WTC11 (cell line): ENCODE measurements around the gene OR52J3.

Experiments
- E2F1 ChIP-seq: sonication (generic); formaldehyde crosslinking; IDR thresholded peaks from 2 replicates; pipeline ENCODE4 v1.8.0; 2022; ENCODE audit warnings: mild to moderate bottlenecking, missing genetic modification reagents
- ETV6 ChIP-seq: sonication (generic); formaldehyde crosslinking; IDR thresholded peaks from 2 replicates; pipeline ENCODE4 v1.8.1; 2022; ENCODE audit warnings: mild to moderate bottlenecking, missing genetic modification reagents
- JUN ChIP-seq: sonication (generic); formaldehyde crosslinking; IDR thresholded peaks from 2 replicates; pipeline ENCODE4 v1.8.0; 2023; ENCODE audit warnings: mild to moderate bottlenecking, missing genetic modification reagents
- MLX ChIP-seq: sonication (generic); formaldehyde crosslinking; IDR thresholded peaks from 2 replicates; pipeline ENCODE4 v1.8.1; 2023; ENCODE audit warnings: mild to moderate bottlenecking, missing genetic modification reagents, moderate library complexity
- NFE2L1 ChIP-seq: sonication (generic); formaldehyde crosslinking; IDR thresholded peaks from 2 replicates; pipeline ENCODE4 v1.8.1; 2023; ENCODE audit warnings: missing genetic modification reagents
- PREB ChIP-seq: sonication (generic); formaldehyde crosslinking; IDR thresholded peaks from 2 replicates; pipeline ENCODE4 v1.8.1; 2022; ENCODE audit warnings: mild to moderate bottlenecking, missing genetic modification reagents, moderate library complexity, borderline replicate concordance
- SP1 ChIP-seq: sonication (generic); formaldehyde crosslinking; conservative IDR thresholded peaks from 2 replicates; pipeline ENCODE4 v1.8.1; 2022; ENCODE audit warnings: missing genetic modification reagents
- STAT6 ChIP-seq: sonication (generic); formaldehyde crosslinking; conservative IDR thresholded peaks from 2 replicates; pipeline ENCODE4 v1.8.1; 2023; ENCODE audit warnings: mild to moderate bottlenecking, low read depth, missing genetic modification reagents, moderate library complexity
- USF2 ChIP-seq: sonication (generic); formaldehyde crosslinking; IDR thresholded peaks from 2 replicates; pipeline ENCODE4 v1.8.1; 2023; ENCODE audit warnings: mild to moderate bottlenecking, missing genetic modification reagents, moderate library complexity
- ZNF138 ChIP-seq: sonication (generic); formaldehyde crosslinking; conservative IDR thresholded peaks from 2 replicates; pipeline ENCODE4 v1.8.1; 2022; ENCODE audit warnings: mild to moderate bottlenecking, moderate library complexity, missing genetic modification reagents
- ZNF263 ChIP-seq: sonication (generic); formaldehyde crosslinking; IDR thresholded peaks from 2 replicates; pipeline ENCODE4 v1.8.1; 2022; ENCODE audit warnings: low read depth, mild to moderate bottlenecking, moderate library complexity, missing genetic modification reagents
- ZNF532 ChIP-seq: fragments of 250-450 bp; sonication (Bioruptor Pico); IDR thresholded peaks from 2 replicates; pipeline ENCODE4 v1.9.0; 2021; ENCODE audit warnings: mild to moderate bottlenecking, borderline replicate concordance
- TF ChIP-seq, protein P1 (sequence below): fragments of 200-600 bp; IDR thresholded peaks from 2 replicates; pipeline ENCODE4 v1.8.0; 2022; ENCODE audit warnings: antibody characterized with exemption
- TF ChIP-seq, protein P2 (sequence below): sonication (generic); formaldehyde crosslinking; IDR thresholded peaks from 2 replicates; pipeline ENCODE4 v1.8.1; 2022; ENCODE audit warnings: low read depth, missing genetic modification reagents, borderline replicate concordance

- TF ChIP-seq, protein P1, sequence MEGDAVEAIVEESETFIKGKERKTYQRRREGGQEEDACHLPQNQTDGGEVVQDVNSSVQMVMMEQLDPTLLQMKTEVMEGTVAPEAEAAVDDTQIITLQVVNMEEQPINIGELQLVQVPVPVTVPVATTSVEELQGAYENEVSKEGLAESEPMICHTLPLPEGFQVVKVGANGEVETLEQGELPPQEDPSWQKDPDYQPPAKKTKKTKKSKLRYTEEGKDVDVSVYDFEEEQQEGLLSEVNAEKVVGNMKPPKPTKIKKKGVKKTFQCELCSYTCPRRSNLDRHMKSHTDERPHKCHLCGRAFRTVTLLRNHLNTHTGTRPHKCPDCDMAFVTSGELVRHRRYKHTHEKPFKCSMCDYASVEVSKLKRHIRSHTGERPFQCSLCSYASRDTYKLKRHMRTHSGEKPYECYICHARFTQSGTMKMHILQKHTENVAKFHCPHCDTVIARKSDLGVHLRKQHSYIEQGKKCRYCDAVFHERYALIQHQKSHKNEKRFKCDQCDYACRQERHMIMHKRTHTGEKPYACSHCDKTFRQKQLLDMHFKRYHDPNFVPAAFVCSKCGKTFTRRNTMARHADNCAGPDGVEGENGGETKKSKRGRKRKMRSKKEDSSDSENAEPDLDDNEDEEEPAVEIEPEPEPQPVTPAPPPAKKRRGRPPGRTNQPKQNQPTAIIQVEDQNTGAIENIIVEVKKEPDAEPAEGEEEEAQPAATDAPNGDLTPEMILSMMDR: no peak
- TF ChIP-seq MLX (CRISPR knock-in tag): no peak
- TF ChIP-seq PREB (CRISPR knock-in tag): no peak
- TF ChIP-seq NFE2L1 (CRISPR knock-in tag): no peak
- TF ChIP-seq JUN: no peak
- no peak for TF ChIP-seq ZNF532 (CRISPR knock-in tag)
- no peak for TF ChIP-seq STAT6 (CRISPR knock-in tag)
- no peak for TF ChIP-seq SP1 (CRISPR knock-in tag)
- no peak for TF ChIP-seq ZNF263 (CRISPR knock-in tag)
- no peak for TF ChIP-seq ETV6
- no peak for TF ChIP-seq USF2 (CRISPR knock-in tag)
- TF ChIP-seq, protein P2, sequence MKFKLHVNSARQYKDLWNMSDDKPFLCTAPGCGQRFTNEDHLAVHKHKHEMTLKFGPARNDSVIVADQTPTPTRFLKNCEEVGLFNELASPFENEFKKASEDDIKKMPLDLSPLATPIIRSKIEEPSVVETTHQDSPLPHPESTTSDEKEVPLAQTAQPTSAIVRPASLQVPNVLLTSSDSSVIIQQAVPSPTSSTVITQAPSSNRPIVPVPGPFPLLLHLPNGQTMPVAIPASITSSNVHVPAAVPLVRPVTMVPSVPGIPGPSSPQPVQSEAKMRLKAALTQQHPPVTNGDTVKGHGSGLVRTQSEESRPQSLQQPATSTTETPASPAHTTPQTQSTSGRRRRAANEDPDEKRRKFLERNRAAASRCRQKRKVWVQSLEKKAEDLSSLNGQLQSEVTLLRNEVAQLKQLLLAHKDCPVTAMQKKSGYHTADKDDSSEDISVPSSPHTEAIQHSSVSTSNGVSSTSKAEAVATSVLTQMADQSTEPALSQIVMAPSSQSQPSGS (CRISPR knock-in tag): no peak
- TF ChIP-seq ZNF138 (CRISPR knock-in tag): no peak
- no peak for TF ChIP-seq E2F1 (CRISPR knock-in tag)
Measured at GRCh38 chr11:5071799-5072198, 25.5 kb downstream of the OR52J3 start.
